OCI-LY7 (cell line): ENCODE measurements around the gene RSAD1. TPM values are rescaled to one million over a fixed set of nuclear protein-coding genes. Genes with fewer than 3 reads are reported as not detected.

ENCODE experiments used
- BruUV-seq: library from RNA; stranded (reverse); fragments of 400-500 nt; replicated peaks from 2 replicates; lab custom pipeline; 2021; lab: Mats Ljungman, UMichigan
- CTCF ChIA-PET: fragments of 300-600 bp; sonication (Branson Sonifier 250); formaldehyde crosslinking; loops from one replicate; lab custom pipeline; 2022; ENCODE audit warnings: antibody characterized with exemption; ENCODE audit not compliant: unreplicated experiment; lab: Charles Lee
- POLR2A ChIA-PET: fragments of 300-600 bp; sonication (Branson Sonifier 250); formaldehyde crosslinking; loops from one replicate; lab custom pipeline; 2022; ENCODE audit warnings: antibody characterized with exemption; lab: Charles Lee
- DNase-seq: peaks from one replicate; pipeline ENCODE4 v3.0.0-alpha.2; 2015; ENCODE audit warnings: low spot score
- H2AFZ ChIP-seq: fragments of 200-600 bp; sonication (generic), shearing (Covaris generic); 2 replicates; pipeline ENCODE4 v1.6.1; 2014; ENCODE audit warnings: mild to moderate bottlenecking, antibody characterized with exemption, low read length, moderate library complexity
- H3K27ac ChIP-seq: fragments of 200-600 bp; sonication (generic); 2 replicates; pipeline ENCODE4 v1.5.1; 2014; ENCODE audit warnings: mixed run types, low read depth, mild to moderate bottlenecking, moderate library complexity, low read length, inconsistent platforms; ENCODE audit not compliant: poor library complexity, severe bottlenecking
- H3K36me3 ChIP-seq: fragments of 200-600 bp; sonication (generic); 2 replicates; pipeline ENCODE4 v1.6.1; 2014; ENCODE audit warnings: mild to moderate bottlenecking, antibody characterized with exemption, low read length, moderate library complexity, mixed read lengths; ENCODE audit not compliant: insufficient read depth
- H3K4me1 ChIP-seq: fragments of 200-600 bp; sonication (generic); 2 replicates; pipeline ENCODE4 v1.5.1; 2014; ENCODE audit warnings: mild to moderate bottlenecking, low read length; ENCODE audit not compliant: insufficient read depth, poor library complexity, severe bottlenecking
- H3K4me2 ChIP-seq: fragments of 200-600 bp; sonication (generic); 2 replicates; pipeline ENCODE4 v1.6.1; 2014; ENCODE audit warnings: mild to moderate bottlenecking, low read length
- H3K4me3 ChIP-seq: fragments of 200-600 bp; sonication (generic); 2 replicates; pipeline ENCODE4 v1.5.1; 2014; ENCODE audit warnings: mild to moderate bottlenecking, low read depth, low read length; ENCODE audit not compliant: poor library complexity, severe bottlenecking
- H3K79me2 ChIP-seq: fragments of 200-600 bp; sonication (generic); 2 replicates; pipeline ENCODE4 v1.6.1; 2016; ENCODE audit warnings: low read depth, mild to moderate bottlenecking, low read length, moderate library complexity, mixed read lengths; ENCODE audit not compliant: insufficient read depth
- H3K9me2 ChIP-seq: fragments of 200-600 bp; sonication (generic); 2 replicates; pipeline ENCODE4 v1.6.1; 2016; ENCODE audit warnings: mild to moderate bottlenecking, low read length, mixed read lengths; ENCODE audit not compliant: insufficient read depth
- H3K9me3 ChIP-seq: fragments of 200-600 bp; sonication (generic); 2 replicates; pipeline ENCODE4 v1.6.1; 2014; ENCODE audit warnings: mild to moderate bottlenecking, mixed run types, low read length, mixed read lengths
- H4K20me1 ChIP-seq: fragments of 200-600 bp; sonication (generic); 2 replicates; pipeline ENCODE4 v1.6.1; 2014; ENCODE audit warnings: mild to moderate bottlenecking, antibody characterized with exemption, low read length, moderate library complexity, mixed read lengths; ENCODE audit not compliant: insufficient read depth
- EZH2phosphoT487 ChIP-seq: fragments of 200-600 bp; sonication (generic); IDR thresholded peaks from 2 replicates; pipeline ENCODE4 v1.6.1; 2018; ENCODE audit warnings: low read depth, borderline replicate concordance, mild to moderate bottlenecking, mixed run types, antibody characterized with exemption, low read length, moderate library complexity, mixed read lengths
- intact Hi-C: fragments of 100-400 bp; cut with micrococcal nuclease; formaldehyde crosslinking; loops from one replicate; pipeline ENCODE4 v1.10.0; 2022; ENCODE audit not compliant: unreplicated experiment
- total RNA-seq, 2 experiments: library from RNA; depleted of rRNA in 1 of 2; stranded (reverse); fragments of >200 nt in 1 of 2; shearing (Covaris generic) in 1 of 2; gene quantifications; 2 replicates each; pipeline ENCODE4 v1.2.3, GENCODE V29; 2014 to 2022
- TF ChIP-seq, protein P1 (sequence below): fragments of 200-600 bp; sonication (generic); conservative IDR thresholded peaks from 2 replicates; pipeline ENCODE4 v1.5.1; 2014; ENCODE audit warnings: mild to moderate bottlenecking, antibody characterized with exemption, low read length, moderate library complexity, mixed read lengths

The RSAD1 gene
- total RNA-seq, 2 experiments from 2014 or later: 22.6 to 27.9 TPM

- intact Hi-C loops: no loop called here
Observed at GRCh38 chr17:50465635-50466034, 13.0 kb upstream of the RSAD1 start.

GRCh38 chr17:50466371-50467113, 12.1 kb upstream of the RSAD1 start:
- Histone ChIP-seq H3K79me2 (no peaks in the 10 kb centered on the region), H2AFZ (no peak overlapping the region), H3K4me3 (no peak overlapping the region), H3K4me1 (peaks cover 3% of the 10 kb centered on the region), H3K36me3 (no peaks in the 10 kb centered on the region), H3K4me2 (no peak overlapping the region), H4K20me1 (no peaks in the 10 kb centered on the region), H3K9me3 (no peaks in the 10 kb centered on the region), H3K27ac (no peak overlapping the region), H3K9me2 (no peaks in the 10 kb centered on the region)
- BruUV-seq: no TSS peak
- DNase-seq: no peak
- CTCF ChIA-PET: no interaction called here
- POLR2A ChIA-PET: interaction anchor here (0.7 kb wide), 1 partner anchor 22 kb away, joined by 4 read pairs; no protein-coding TSS in a partner anchor
- TF ChIP-seq EZH2phosphoT487: no peak
- TF ChIP-seq, protein P1, sequence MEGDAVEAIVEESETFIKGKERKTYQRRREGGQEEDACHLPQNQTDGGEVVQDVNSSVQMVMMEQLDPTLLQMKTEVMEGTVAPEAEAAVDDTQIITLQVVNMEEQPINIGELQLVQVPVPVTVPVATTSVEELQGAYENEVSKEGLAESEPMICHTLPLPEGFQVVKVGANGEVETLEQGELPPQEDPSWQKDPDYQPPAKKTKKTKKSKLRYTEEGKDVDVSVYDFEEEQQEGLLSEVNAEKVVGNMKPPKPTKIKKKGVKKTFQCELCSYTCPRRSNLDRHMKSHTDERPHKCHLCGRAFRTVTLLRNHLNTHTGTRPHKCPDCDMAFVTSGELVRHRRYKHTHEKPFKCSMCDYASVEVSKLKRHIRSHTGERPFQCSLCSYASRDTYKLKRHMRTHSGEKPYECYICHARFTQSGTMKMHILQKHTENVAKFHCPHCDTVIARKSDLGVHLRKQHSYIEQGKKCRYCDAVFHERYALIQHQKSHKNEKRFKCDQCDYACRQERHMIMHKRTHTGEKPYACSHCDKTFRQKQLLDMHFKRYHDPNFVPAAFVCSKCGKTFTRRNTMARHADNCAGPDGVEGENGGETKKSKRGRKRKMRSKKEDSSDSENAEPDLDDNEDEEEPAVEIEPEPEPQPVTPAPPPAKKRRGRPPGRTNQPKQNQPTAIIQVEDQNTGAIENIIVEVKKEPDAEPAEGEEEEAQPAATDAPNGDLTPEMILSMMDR: no peak
- intact Hi-C loops: no loop called here

More at GRCh38 chr17:50465635-50466034, 13.0 kb upstream of the RSAD1 start:
- H3K4me3 ChIP-seq: no peak overlapping the region
- no peaks in the 10 kb centered on the region for H3K36me3 ChIP-seq
- peaks cover 3% of the 10 kb centered on the region for H3K4me1 ChIP-seq
- no peak overlapping the region for H3K4me2 ChIP-seq
- no peak overlapping the region for H2AFZ ChIP-seq
- no TSS peak for BruUV-seq
- DNase-seq: no peak
- no peaks in the 10 kb centered on the region for H4K20me1 ChIP-seq
- TF ChIP-seq, protein P1: no peak
- no peak for TF ChIP-seq EZH2phosphoT487
- H3K27ac ChIP-seq: no peak overlapping the region
- no peaks in the 10 kb centered on the region for H3K9me3 ChIP-seq
- POLR2A ChIA-PET: interaction anchor here (0.7 kb wide), 1 partner anchor 22 kb away, joined by 4 read pairs; no protein-coding TSS in a partner anchor
- H3K9me2 ChIP-seq: no peaks in the 10 kb centered on the region
- CTCF ChIA-PET: no interaction called here
- H3K79me2 ChIP-seq: no peaks in the 10 kb centered on the region
